Measurements from ENCODE around the gene ZNF446.
A peak's percentile ranks its signal among the peaks of the same experiment; 100 is the strongest.
"Not testable (repeated sequence)": the region's sequence is repeated elsewhere in the genome, so short reads cannot be mapped to it uniquely, and the experiment has no call there.

The ZNF446 gene

GRCh38 chr19:58499021-58499927, 23.1 kb downstream of the ZNF446 start:
- peak; percentile 89 to 98 for DNase-seq (ENCODE audit: low read depth in 2 of 2)

DNA sequence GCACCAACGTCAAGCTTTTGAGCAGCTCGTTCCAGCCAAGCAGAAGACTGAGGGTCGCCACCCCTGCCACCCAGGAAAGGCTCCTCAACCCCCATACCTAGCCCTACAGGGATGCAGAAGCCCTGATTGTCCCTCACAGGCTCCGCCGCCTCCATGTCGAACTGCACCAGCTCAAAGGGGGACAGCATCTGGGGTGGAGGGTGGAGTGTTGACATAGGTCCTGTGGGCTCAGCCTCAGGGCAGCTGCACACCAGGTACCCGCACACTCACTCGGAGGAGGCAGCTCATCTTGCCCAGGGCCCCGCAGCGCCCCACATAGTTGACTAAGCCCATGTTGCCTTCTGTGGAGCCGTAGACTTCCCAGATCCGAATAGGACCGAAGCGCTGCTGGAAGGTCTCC, 24.1 kb downstream of the ZNF446 start:
- no peak for DNase-seq (ENCODE audit: low read depth in 2 of 2)

DNA sequence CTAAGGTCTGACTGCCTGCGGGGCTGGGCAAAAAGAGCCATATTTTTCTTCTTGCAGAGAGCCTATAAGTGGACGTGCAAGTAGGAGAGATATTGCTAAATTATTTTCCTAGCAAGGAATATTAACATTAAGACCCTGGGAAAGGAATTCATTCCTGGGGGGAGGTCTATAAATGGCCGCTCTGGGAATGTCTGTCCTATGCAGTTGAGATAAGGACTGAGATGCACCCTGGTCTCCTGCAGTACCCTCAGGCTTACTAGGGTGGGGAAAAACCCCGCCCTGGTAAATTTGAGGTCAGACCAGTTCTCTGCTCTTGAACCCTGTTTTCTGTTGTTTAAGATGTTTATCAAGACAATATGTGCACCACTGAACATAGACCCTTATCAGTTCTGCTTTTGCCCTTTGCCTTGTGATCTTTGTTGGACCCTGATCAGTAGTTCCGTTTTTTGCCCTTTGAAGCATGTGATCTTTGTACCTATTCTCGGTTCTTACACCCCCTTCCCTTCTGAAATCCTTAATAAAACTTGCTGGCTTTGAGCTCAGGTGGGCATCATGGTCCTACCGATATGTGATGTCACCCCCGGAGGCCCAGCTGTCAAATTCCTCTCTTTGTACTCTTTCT, 31.6 kb downstream of the ZNF446 start:
- DNase-seq (ENCODE audit: low read depth in 2 of 2): not testable (repeated sequence)

DNA sequence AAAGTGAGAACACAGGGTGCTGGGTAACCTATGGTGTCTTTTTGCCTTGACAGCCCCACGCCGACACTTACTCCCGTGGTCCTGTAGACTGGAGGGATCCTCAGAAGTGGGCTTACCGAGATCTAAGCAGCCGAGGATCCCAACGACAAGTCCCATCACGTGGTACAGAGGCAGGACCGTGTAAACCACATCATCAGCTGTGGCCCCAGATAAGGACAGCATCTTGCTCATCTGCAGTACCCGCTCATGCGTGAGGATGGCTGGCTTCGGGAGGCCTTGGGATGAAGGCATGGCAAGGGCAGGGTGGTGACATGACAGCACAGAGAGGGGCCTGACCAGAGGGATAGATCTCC, 33.6 kb downstream of the ZNF446 start:
- no peak for DNase-seq (ENCODE audit: low read depth in 2 of 2)

GRCh38 chr19:58510084-58510862, 34.1 kb downstream of the ZNF446 start:
- DNase-seq (ENCODE audit: low read depth in 2 of 2): no peak

- DNase-seq (ENCODE audit: low read depth in 2 of 2): no peak
Measured at GRCh38 chr19:58511353-58512208, 35.4 kb downstream of the ZNF446 start, which contains the start of gene SLC27A5. SLC27A5 (minus strand) TSS chr19:58511992; CDS start chr19:58511955, 37 bp downstream.

DNA sequence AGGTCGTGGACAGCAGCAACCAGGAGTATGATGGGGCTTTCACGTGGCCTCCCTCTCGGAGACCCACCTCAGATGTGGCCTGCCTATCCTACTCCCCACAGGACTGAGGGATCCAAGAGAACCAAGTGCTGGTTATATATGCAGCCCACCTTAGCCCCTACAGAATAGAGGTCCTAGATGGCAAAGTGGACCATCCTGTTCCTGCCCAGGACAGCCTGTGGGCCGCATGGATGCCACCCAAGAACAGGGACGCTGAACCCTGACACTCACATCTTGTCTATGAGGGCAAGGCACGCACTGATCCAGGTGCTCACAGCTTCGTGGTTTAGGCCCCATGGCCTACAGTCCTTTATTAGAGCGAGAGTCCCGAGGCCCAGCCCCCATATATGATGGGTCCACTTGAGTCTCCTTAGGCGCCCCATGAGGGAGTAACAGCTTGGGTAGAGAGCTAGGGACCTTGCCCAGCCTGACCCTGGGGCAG, 37.1 kb downstream of the ZNF446 start:
- DNase-seq (ENCODE audit: low read depth in 2 of 2): no peak

DNA sequence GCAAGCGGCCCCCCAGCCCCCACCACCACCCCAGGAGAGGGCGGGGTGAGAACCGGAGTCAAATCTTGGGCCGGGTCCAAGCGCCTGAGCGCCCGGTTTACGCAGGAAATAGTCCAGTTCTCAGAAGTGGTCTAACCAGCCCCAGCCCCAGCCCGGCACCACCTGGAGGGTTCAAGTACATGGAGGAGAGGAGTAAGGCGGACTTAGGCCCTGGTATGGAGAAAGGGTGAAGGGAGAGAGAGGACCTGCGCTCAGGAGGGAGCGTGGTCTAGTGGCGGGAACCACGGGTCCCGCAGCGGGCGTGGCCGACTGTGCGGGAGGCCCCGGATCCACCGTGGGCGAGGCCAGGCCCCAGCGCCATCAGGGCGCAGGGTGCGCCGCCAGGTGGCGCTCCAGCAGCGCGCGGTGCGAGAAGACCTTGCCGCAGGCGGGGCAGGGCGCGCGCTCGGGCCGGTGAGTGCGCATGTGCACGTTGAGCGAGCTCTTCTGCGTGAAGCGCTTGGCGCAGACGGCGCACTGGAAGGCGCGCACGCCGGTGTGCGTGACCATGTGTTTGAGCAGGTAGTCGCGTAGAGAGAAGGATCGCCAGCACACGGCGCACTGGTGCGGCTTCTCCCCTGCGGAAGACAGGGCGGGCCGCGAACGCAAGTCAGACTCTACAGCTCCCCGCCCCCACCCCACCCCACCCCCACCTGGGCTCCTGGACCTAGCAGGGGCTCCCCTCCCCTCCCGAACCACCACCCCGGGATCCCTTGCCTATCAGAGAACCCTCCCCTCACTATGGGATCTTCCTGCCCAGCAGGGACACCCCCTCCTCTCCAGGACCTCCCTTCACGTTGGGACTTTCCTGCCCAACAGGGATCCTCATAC, 37.8 kb downstream of the ZNF446 start:
- DNase-seq (ENCODE audit: low read depth in 2 of 2): peak; percentile 88 to 89

GRCh38 chr19:58514564-58515022, 38.4 kb downstream of the ZNF446 start:
- no peak for DNase-seq (ENCODE audit: low read depth in 2 of 2)

- DNase-seq (ENCODE audit: low read depth in 2 of 2): no peak
Measured at GRCh38 chr19:58515259-58515658, 39.1 kb downstream of the ZNF446 start.

DNA sequence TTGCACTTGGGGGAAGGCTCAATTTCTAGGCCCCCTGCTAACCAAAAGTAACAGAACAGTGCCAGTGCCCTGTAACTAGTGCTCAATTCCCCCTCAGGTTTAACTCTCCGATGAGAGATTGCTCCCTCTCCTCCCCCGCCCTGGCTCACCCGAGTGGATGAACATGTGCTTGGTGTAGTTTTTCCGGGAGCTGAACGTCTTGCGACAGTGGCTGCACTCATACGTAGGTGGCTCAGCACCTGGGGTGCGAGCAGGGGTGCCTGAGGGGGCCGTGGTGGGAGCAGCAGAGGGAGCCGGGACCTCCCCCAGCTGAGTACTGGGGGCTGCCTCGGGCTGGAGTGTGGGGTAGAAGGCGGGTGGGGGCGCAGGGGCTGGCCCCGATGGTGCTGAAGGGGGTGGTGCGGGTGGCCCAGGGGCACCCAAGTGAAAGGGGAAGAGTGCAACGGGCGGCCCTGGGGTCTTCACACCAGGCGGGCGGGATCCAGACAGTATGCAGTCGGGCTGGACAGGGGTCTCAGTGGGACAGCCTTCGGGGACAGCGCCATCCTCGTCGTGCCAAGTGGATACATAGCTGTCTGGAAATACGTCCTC, 40.2 kb downstream of the ZNF446 start:
- DNase-seq (ENCODE audit: low read depth in 2 of 2): no peak

GRCh38 chr19:58516964-58517833, 41.0 kb downstream of the ZNF446 start:
- DNase-seq (ENCODE audit: low read depth in 2 of 2): no peak

- no peak for DNase-seq (ENCODE audit: low read depth in 2 of 2)
Measured at GRCh38 chr19:58518256-58519086, 42.3 kb downstream of the ZNF446 start.

DNA sequence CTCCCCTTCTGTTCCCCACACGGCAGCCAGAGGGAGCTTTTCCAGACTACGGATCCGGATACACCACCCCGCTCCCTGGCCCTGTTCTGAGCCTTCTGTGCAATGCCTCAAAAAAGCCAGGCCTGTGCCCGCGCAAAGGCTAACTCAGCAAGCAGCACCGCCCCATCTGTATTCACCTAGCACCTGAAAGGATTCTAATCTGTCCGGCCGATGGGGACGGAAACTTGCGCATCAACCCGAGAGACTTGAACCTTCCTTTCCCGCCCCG, 42.9 kb downstream of the ZNF446 start:
- no peak for DNase-seq (ENCODE audit: low read depth in 2 of 2)

DNA sequence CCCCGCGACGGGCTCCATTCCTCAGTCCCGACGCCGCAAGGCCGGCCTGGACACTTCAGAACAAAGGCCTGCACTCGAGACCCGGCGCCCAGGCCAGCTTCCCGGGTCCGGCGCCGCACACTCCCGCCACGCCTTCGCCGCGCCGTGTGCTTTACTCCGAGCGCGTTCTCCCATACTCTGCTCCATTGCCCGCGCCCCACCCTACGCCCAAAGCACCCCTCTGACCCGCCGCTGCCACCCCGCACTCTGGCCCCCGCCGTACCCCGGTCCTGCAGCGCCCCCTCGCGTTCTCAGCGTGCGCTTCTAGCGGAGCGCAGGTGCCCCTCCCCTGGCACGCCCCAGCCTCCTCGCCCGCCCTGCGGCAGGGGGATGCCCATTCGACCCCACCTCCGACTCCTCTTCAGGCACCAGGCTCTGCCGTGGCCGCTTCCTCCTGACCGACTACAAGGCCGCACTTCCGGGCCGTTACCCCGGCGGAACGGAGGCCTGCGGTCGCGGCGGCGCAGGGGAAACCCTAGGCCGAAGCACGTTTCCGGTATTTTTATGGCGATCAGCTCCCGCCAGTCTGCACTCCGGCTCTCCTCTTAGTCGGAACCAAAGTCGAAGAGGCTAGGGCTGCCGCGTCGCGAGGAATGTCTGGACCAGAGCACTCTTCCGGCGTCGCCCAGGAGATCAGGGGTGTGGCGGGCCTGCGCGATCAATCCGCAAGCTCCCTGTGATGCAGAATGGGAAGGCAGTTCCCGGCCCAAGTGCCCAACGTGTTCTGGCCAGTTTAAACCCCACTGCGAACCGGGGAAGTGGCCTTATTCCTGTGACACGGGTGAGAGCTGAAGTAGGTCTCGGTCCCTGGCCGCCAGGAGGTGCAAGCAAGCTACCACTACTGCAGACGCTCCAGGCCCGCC, 43.5 kb downstream of the ZNF446 start, which contains the start of gene ZBTB45:
TSS of gene ZBTB45 (minus strand) at position 456 of the 902 bp plus-strand sequence. CDS start 2,137 bp downstream, outside the sequence.
- DNase-seq (ENCODE audit: low read depth in 2 of 2): peak; percentile 68 to 81

DNA sequence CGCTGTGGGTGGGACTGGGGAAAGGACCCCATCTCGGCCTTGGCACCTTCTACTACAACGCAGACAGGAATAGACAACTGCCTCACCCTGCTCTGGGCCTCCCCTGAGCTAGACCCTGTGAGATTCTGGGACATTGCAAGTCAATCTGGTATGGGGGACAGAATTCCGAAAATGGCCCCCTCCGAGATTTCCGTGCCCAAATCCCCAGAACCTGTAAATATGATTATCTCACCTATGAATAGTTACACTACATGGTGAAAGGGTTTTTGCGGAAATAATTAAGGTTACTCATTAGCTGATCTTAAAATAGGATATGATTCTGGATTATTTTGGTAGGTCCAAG, 44.1 kb downstream of the ZNF446 start:
- no peak for DNase-seq (ENCODE audit: low read depth in 2 of 2)

- no peak for DNase-seq (ENCODE audit: low read depth in 2 of 2)
Measured at GRCh38 chr19:58521651-58522050, 45.5 kb downstream of the ZNF446 start.
